H9 (cell line): Measurements from ENCODE around the gene ADAT3. TPM values are rescaled to one million over a fixed set of nuclear protein-coding genes. Genes with fewer than 3 reads are reported as not detected.

ENCODE experiments used
- DNase-seq: peaks from one replicate; pipeline ENCODE4 v3.0.0-alpha.2; 2017
- H2AFZ ChIP-seq: one replicate; pipeline ENCODE4 v1.6.1; 2013; ENCODE audit warnings: mild to moderate bottlenecking, low read length, control low read depth, moderate library complexity
- H2AK5ac ChIP-seq: 2 replicates; pipeline ENCODE4 v1.6.1; 2013; ENCODE audit warnings: low read length, control low read depth, mixed read lengths; ENCODE audit not compliant: insufficient read length
- H2BK120ac ChIP-seq: one replicate; pipeline ENCODE4 v1.6.1; 2013; ENCODE audit warnings: low read depth, mild to moderate bottlenecking, low read length, control low read depth, inconsistent platforms; ENCODE audit not compliant: poor library complexity, severe bottlenecking
- H2BK12ac ChIP-seq: 2 replicates; pipeline ENCODE4 v1.6.1; 2013; ENCODE audit warnings: low read length, control low read depth, mixed read lengths, low read depth; ENCODE audit not compliant: insufficient read length
- H2BK15ac ChIP-seq: 2 replicates; pipeline ENCODE4 v1.6.1; 2013; ENCODE audit warnings: low read depth, low read length, control low read depth
- H2BK20ac ChIP-seq: one replicate; pipeline ENCODE4 v1.6.1; 2013; ENCODE audit warnings: low read depth, mild to moderate bottlenecking, low read length, control low read depth, inconsistent platforms; ENCODE audit not compliant: poor library complexity, severe bottlenecking
- H2BK5ac ChIP-seq: 2 replicates; pipeline ENCODE4 v1.6.1; 2013; ENCODE audit warnings: low read length, control low read depth, mixed read lengths; ENCODE audit not compliant: insufficient read length
- H3K14ac ChIP-seq: 2 replicates; pipeline ENCODE4 v1.6.1; 2013; ENCODE audit warnings: low read length, control low read depth; ENCODE audit not compliant: insufficient read depth
- H3K18ac ChIP-seq: 2 replicates; pipeline ENCODE4 v1.6.1; 2013; ENCODE audit warnings: low read depth, mild to moderate bottlenecking, mixed read lengths, low read length, control low read depth; ENCODE audit not compliant: insufficient read length
- H3K23ac ChIP-seq: 2 replicates; pipeline ENCODE4 v1.6.1; 2013; ENCODE audit warnings: low read length, control low read depth, mixed read lengths, low read depth; ENCODE audit not compliant: insufficient read length
- H3K23me2 ChIP-seq: 2 replicates; pipeline ENCODE4 v1.6.1; 2013; ENCODE audit warnings: low read depth, mild to moderate bottlenecking, mixed read lengths, low read length, control low read depth; ENCODE audit not compliant: insufficient read length, poor library complexity, severe bottlenecking
- H3K27ac ChIP-seq: 2 replicates; pipeline ENCODE4 v1.5.1; 2013; ENCODE audit warnings: low read length, control low read depth, mixed read lengths, low read depth; ENCODE audit not compliant: insufficient read length
- H3K27me3 ChIP-seq: 2 replicates; pipeline ENCODE4 v1.6.1; 2013; ENCODE audit warnings: low read length, control low read depth, inconsistent platforms; ENCODE audit not compliant: insufficient read depth
- H3K4ac ChIP-seq: 2 replicates; pipeline ENCODE4 v1.6.1; 2013; ENCODE audit warnings: low read depth, mild to moderate bottlenecking, control low read depth, inconsistent platforms, low read length, moderate library complexity
- H3K4me1 ChIP-seq: 2 replicates; pipeline ENCODE4 v1.6.1; 2013; ENCODE audit warnings: low read length, control low read depth, inconsistent platforms; ENCODE audit not compliant: insufficient read depth
- H3K4me2 ChIP-seq: 2 replicates; pipeline ENCODE4 v1.6.1; 2013; ENCODE audit warnings: low read length, control low read depth, mixed read lengths; ENCODE audit not compliant: insufficient read length, insufficient read depth
- H3K56ac ChIP-seq: 2 replicates; pipeline ENCODE4 v1.6.1; 2013; ENCODE audit warnings: low read depth, mild to moderate bottlenecking, mixed read lengths, low read length, control low read depth; ENCODE audit not compliant: insufficient read length
- H3K79me1 ChIP-seq: 2 replicates; pipeline ENCODE4 v1.6.1; 2013; ENCODE audit warnings: low read depth, mild to moderate bottlenecking, moderate library complexity, low read length, control low read depth, inconsistent platforms; ENCODE audit not compliant: insufficient read depth, poor library complexity, severe bottlenecking
- H3K79me2 ChIP-seq: 2 replicates; pipeline ENCODE4 v1.6.1; 2013; ENCODE audit warnings: low read length, control low read depth, inconsistent platforms; ENCODE audit not compliant: insufficient read depth
- H3K9ac ChIP-seq: 2 replicates; pipeline ENCODE4 v1.6.1; 2013; ENCODE audit warnings: low read length, control low read depth, mixed read lengths; ENCODE audit not compliant: insufficient read length; ENCODE audit errors: extremely low read depth
- H3K9me3 ChIP-seq: one replicate; pipeline ENCODE4 v1.6.1; 2013; ENCODE audit warnings: low read depth, low read length, inconsistent platforms; ENCODE audit not compliant: control insufficient read depth
- H3T11ph ChIP-seq: one replicate; pipeline ENCODE4 v1.6.1; 2013; ENCODE audit warnings: mild to moderate bottlenecking, low read length, control low read depth, inconsistent platforms
- H4K20me1 ChIP-seq: one replicate; pipeline ENCODE4 v1.6.1; 2013; ENCODE audit not compliant: control insufficient read depth, insufficient read length, insufficient read depth
- H4K5ac ChIP-seq: 2 replicates; pipeline ENCODE4 v1.6.1; 2013; ENCODE audit warnings: low read depth, mild to moderate bottlenecking, mixed read lengths, low read length, control low read depth; ENCODE audit not compliant: insufficient read length
- H4K8ac ChIP-seq: replicated peaks from 2 replicates; pipeline ENCODE4 v1.6.1; 2013; ENCODE audit warnings: low read length, control low read depth, mixed read lengths, low read depth; ENCODE audit not compliant: insufficient read length
- H4K91ac ChIP-seq: 2 replicates; pipeline ENCODE4 v1.6.1; 2013; ENCODE audit warnings: low read depth, mild to moderate bottlenecking, moderate library complexity, mixed read lengths, low read length, control low read depth; ENCODE audit not compliant: insufficient read length
- H3K27ac Mint-ChIP-seq, 3 experiments: 2 replicates in 2 of 3; 3 replicates in 1 of 3; pipeline ENCODE4 v1.8.0; 2020 to 2021; ENCODE audit warnings: mixed read lengths in 3 of 3, mild to moderate bottlenecking in 1 of 3, moderate library complexity in 1 of 3
- H3K27me3 Mint-ChIP-seq: 2 replicates; pipeline ENCODE4 v1.8.0; 2021; ENCODE audit warnings: low read depth, mild to moderate bottlenecking, moderate library complexity, mixed read lengths
- H3K36me3 Mint-ChIP-seq, 3 experiments: 2 replicates in 2 of 3; 3 replicates in 1 of 3; pipeline ENCODE4 v1.8.0; 2020 to 2021; ENCODE audit warnings: low read depth in 3 of 3, mixed read lengths in 3 of 3; ENCODE audit not compliant: insufficient read depth in 1 of 3
- H3K4me1 Mint-ChIP-seq, 2 experiments: 2 replicates each; pipeline ENCODE4 v1.8.0; 2020; ENCODE audit warnings: mixed read lengths in 2 of 2
- H3K4me3 Mint-ChIP-seq, 2 experiments: 2 replicates in 1 of 2; 3 replicates in 1 of 2; pipeline ENCODE4 v1.8.0; 2020 to 2021; ENCODE audit warnings: mild to moderate bottlenecking in 2 of 2, mixed read lengths in 2 of 2, moderate library complexity in 1 of 2
- H3K9me3 Mint-ChIP-seq, 2 experiments: 2 replicates in 1 of 2; 3 replicates in 1 of 2; pipeline ENCODE4 v1.8.0; 2020; ENCODE audit warnings: mild to moderate bottlenecking in 2 of 2, mixed read lengths in 2 of 2, moderate library complexity in 1 of 2
- WGBS: extraction: QIAGEN DNeasy Blood & Tissue Kit; methylation state at CpG from one replicate; pipeline ENCODE4 v1.1.7; 2013; ENCODE audit warnings: missing lambda C conversion rate, low lambda C conversion rate, mixed read lengths; ENCODE audit not compliant: insufficient read length; ENCODE audit errors: extremely low coverage; 5-methylcytosine and 5-hydroxymethylcytosine counted together
- total RNA-seq: library from RNA; stranded (reverse); gene quantifications from 2 replicates; pipeline ENCODE4 v1.2.1, GENCODE V29; 2021
- TF ChIP-seq, protein P1 (sequence below): fragments of 200-600 bp; sonication (generic); conservative IDR thresholded peaks from 3 replicates; pipeline ENCODE4 v1.8.0; 2021; ENCODE audit warnings: antibody characterized with exemption, mild to moderate bottlenecking

The ADAT3 gene
- total RNA-seq, 1 experiment from 2014 or later, result 12.2 TPM

- H3K27ac Mint-ChIP-seq, result no peak overlapping the region; a peak in 1 of 7 replicates
- H3K27me3 Mint-ChIP-seq, result no peaks in the 10 kb centered on the region
- Histone ChIP-seq H2BK15ac (no peak overlapping the region), H4K91ac (no peak overlapping the region), H3T11ph (no peak overlapping the region), H2BK120ac (no peak overlapping the region), H3K18ac (no peak overlapping the region), H3K4me1 (no peaks in the 10 kb centered on the region), H3K9ac (no peak overlapping the region), H2BK5ac (no peak overlapping the region), H3K79me2 (peaks cover 40% of the 10 kb centered on the region), H2AK5ac (no peak overlapping the region), H3K56ac (no peak overlapping the region), H4K20me1 (no peaks in the 10 kb centered on the region), H3K79me1 (peaks cover 10% of the 10 kb centered on the region), H4K5ac (no peak overlapping the region), H2BK20ac (no peak overlapping the region), H3K27me3 (no peaks in the 10 kb centered on the region), H3K4ac (no peak overlapping the region), H3K23me2 (peaks cover 2% of the 10 kb centered on the region), H3K27ac (no peak overlapping the region), H3K4me2 (no peak overlapping the region), H3K14ac (no peak overlapping the region), H2BK12ac (no peak overlapping the region), H4K8ac (no peak overlapping the region), H2AFZ (no peak overlapping the region), H3K23ac (no peak overlapping the region), H3K9me3 (no peaks in the 10 kb centered on the region)
- H3K4me1 Mint-ChIP-seq, result peaks cover 6 to 22% of the 10 kb centered on the region in 2 experiments; a peak in 3 of 4 replicates
- no CpG with 5 or more reads among the region's 19 CpGs for WGBS
- DNase-seq, result no peak
- no peak overlapping the region for H3K4me3 Mint-ChIP-seq
- peaks cover 16 to 28% (median 20%) of the 10 kb centered on the region in 3 experiments; a peak in 6 of 7 replicates for H3K36me3 Mint-ChIP-seq
- H3K9me3 Mint-ChIP-seq, result no peaks in the 10 kb centered on the region
- TF ChIP-seq, protein P1, sequence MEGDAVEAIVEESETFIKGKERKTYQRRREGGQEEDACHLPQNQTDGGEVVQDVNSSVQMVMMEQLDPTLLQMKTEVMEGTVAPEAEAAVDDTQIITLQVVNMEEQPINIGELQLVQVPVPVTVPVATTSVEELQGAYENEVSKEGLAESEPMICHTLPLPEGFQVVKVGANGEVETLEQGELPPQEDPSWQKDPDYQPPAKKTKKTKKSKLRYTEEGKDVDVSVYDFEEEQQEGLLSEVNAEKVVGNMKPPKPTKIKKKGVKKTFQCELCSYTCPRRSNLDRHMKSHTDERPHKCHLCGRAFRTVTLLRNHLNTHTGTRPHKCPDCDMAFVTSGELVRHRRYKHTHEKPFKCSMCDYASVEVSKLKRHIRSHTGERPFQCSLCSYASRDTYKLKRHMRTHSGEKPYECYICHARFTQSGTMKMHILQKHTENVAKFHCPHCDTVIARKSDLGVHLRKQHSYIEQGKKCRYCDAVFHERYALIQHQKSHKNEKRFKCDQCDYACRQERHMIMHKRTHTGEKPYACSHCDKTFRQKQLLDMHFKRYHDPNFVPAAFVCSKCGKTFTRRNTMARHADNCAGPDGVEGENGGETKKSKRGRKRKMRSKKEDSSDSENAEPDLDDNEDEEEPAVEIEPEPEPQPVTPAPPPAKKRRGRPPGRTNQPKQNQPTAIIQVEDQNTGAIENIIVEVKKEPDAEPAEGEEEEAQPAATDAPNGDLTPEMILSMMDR, result no peak
Observed at GRCh38 chr19:1953037-1953436, 47.8 kb downstream of the ADAT3 start.
